ENCODE results near the gene ADGRF1.
"Not testable (repeated sequence)": the region's sequence is repeated elsewhere in the genome, so short reads cannot be mapped to it uniquely, and the experiment has no call there.

Gene ADGRF1

GRCh38 chr6:47061309-47062300, 19.5 kb upstream of the ADGRF1 start:
- no peak for DNase-seq

- no peak for DNase-seq
Measured at GRCh38 chr6:47059216-47059885, 17.2 kb upstream of the ADGRF1 start.

GRCh38 chr6:47057830-47058540, 15.9 kb upstream of the ADGRF1 start:
- no peak for DNase-seq

GRCh38 chr6:47056832-47057231, 14.7 kb upstream of the ADGRF1 start:
- no peak for DNase-seq

- DNase-seq = not testable (repeated sequence)
Measured at GRCh38 chr6:47054302-47054701, 12.2 kb upstream of the ADGRF1 start.

DNA sequence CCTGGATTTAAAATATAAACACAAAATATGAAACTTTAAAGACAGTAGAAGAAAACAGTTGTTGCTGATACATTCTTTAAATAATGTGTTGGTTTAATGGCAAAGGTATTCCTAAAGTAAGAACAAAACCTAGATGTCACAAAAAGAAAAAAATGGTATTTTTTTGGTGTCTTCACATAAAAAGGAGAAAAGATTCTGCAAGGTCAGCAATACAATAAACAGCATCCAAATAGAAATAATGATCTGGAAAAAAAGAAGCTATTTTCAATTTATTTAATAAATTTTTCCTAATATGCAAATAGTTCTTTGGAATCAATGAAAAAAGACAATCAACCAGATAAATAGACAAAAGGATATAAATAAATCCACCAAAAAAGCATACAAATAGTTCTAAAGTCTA, 6.5 kb upstream of the ADGRF1 start:
- DNase-seq = no peak

GRCh38 chr6:47047479-47048407, 5.6 kb upstream of the ADGRF1 start:
- peak; percentile 71 for DNase-seq

DNA sequence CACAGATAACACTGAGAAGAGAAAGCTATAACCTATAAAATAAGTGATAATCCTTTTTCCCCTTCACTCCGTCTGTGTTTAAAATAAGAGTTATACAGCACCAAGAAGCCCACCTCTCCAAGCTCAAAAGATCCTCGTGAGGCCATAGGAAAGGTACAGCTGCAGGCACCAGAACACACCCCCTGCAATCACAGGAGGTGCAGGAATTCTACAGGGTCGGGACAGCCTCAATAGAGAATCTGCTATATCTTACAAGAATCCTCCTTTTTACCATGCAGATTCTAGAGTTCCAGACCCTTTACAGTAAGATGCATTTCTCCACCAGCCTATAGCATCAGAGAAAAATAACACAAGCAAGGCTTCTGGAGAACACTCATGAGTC, 5.0 kb upstream of the ADGRF1 start:
- DNase-seq = no peak

DNA sequence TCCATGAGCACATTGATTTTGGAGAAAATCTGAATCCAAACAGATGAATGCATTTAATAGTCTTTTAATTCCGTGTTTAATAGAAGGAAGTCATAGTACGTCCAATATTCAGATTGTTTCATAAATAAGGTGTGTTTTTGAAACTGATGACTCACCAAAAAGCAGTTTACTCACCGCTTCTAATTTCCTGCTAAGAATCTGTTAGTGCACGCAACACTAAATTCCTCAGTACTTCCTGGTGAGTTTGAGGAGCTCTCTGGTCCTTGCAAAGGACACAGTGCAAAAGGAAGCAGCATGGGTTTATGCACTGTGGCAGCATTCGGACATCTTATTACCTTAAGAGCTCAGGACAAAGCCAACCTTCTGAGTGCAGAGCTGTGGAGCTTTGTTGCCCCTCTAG, 2.3 kb upstream of the ADGRF1 start:
- no peak for DNase-seq

GRCh38 chr6:47043286-47043685, 1.2 kb upstream of the ADGRF1 start:
- DNase-seq = no peak

DNA sequence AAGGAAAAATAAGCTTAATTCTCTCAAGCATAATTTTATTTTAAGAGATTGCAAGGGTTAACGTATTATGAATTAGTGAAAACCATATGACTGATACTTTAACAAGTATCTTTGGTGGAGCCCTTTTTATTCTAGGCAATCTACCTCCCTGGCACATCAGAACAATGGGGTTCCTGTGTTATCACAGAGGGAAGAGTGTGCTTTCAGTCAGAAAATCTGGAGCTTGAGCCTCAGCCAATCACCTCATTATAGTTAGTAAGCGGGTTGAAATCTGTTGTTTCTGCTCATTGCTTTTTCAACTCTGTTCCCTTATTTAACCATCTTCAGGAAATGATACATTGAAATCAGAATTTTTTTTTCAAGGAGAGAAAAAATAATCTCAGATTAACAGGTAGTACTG, 391 bp downstream of the ADGRF1 start:
- DNase-seq = no peak

GRCh38 chr6:47034926-47035325, 7.2 kb downstream of the ADGRF1 start:
- DNase-seq = peak; percentile 27

- no peak for DNase-seq
Measured at GRCh38 chr6:47034421-47034820, 7.7 kb downstream of the ADGRF1 start.

GRCh38 chr6:47032974-47033765, 9.0 kb downstream of the ADGRF1 start:
- DNase-seq = no peak

- DNase-seq = no peak
Measured at GRCh38 chr6:47031656-47032055, 10.5 kb downstream of the ADGRF1 start.

GRCh38 chr6:47029865-47030561, 12.1 kb downstream of the ADGRF1 start:
- DNase-seq = no peak

DNA sequence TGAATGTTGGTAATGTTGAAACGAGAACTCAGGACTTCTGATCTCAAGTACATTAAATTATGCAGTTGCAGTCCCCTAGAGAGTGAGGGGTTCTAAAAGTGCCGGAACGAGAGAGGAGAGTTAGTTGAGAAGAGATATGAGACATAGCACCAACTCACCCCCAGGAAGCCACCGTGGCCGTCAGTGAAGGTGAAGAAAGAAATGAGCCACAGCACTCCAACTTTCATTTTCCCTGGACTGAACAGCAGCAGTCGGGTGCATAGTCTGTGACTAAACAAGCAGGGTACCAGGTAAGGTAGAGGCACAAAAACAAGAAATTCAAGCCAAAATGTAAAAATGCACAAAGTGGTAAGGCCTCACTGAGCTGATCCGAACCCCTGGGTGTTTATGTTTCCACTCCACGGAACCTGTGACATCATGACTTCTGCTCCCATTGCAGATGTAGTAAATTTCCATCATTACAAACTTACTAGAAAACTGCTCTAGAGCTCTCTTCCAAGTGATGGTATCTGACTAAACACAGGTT, 13.2 kb downstream of the ADGRF1 start:
- DNase-seq = no peak

- DNase-seq = no peak
Measured at GRCh38 chr6:47027315-47027714, 14.8 kb downstream of the ADGRF1 start.

- DNase-seq = no peak
Measured at GRCh38 chr6:47026679-47027078, 15.5 kb downstream of the ADGRF1 start.

DNA sequence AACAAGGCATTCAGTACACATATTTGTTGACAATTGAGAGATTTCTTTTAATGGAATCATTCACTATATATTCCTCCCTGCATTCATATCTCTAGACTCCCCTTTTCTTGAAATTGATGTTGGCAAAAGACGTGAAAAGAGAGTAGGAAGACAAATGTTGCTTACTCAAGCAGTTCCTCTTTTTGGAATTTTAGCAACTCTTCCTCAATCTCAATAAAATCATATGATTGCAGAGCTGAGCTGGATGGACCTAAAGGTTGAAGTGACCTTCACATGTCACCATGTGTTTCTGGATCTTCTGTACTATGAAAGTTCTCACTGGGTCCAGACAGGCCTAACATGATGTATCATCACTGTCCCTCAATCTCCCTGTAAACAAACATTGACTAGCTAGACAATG, 18.6 kb downstream of the ADGRF1 start:
- no peak for DNase-seq

- no peak for DNase-seq
Measured at GRCh38 chr6:47022191-47022590, 19.9 kb downstream of the ADGRF1 start.
